Calu3 (cell line): ENCODE data around the gene ANKMY2. TPM values are rescaled to one million over a fixed set of nuclear protein-coding genes. Genes with fewer than 3 reads are reported as not detected.

Source experiments
- BruUV-seq: library from RNA; stranded (reverse); fragments of 400-500 nt; replicated peaks from 2 replicates; lab custom pipeline; 2021; lab: Mats Ljungman, UMichigan
- CTCF ChIA-PET: fragments of 300-600 bp; sonication (Branson Sonifier 250); formaldehyde crosslinking; loops from one replicate; lab custom pipeline; 2022; ENCODE audit warnings: antibody characterized with exemption; lab: Charles Lee
- DNase-seq: peaks from one replicate; pipeline ENCODE4 v3.0.0; 2022
- H3K27ac Mint-ChIP-seq: one replicate; pipeline ENCODE4 v1.8.0; 2022; ENCODE audit warnings: mixed read lengths; ENCODE audit not compliant: unreplicated experiment
- H3K27me3 Mint-ChIP-seq: one replicate; pipeline ENCODE4 v1.8.0; 2022; ENCODE audit warnings: mixed read lengths; ENCODE audit not compliant: unreplicated experiment
- H3K36me3 Mint-ChIP-seq: one replicate; pipeline ENCODE4 v1.8.0; 2022; ENCODE audit warnings: mild to moderate bottlenecking, moderate library complexity, mixed read lengths; ENCODE audit not compliant: insufficient read depth, unreplicated experiment
- H3K4me1 Mint-ChIP-seq: one replicate; pipeline ENCODE4 v1.8.0; 2022; ENCODE audit warnings: mild to moderate bottlenecking, low read depth, mixed read lengths; ENCODE audit not compliant: unreplicated experiment
- H3K4me3 Mint-ChIP-seq: one replicate; pipeline ENCODE4 v1.8.0; 2022; ENCODE audit warnings: mild to moderate bottlenecking, low read depth, moderate library complexity, mixed read lengths; ENCODE audit not compliant: unreplicated experiment
- H3K9me3 Mint-ChIP-seq: one replicate; pipeline ENCODE4 v1.8.0; 2022; ENCODE audit warnings: low read depth, mixed read lengths; ENCODE audit not compliant: unreplicated experiment
- intact Hi-C: fragments of 100-400 bp; cut with micrococcal nuclease; formaldehyde crosslinking; loops from one replicate; pipeline ENCODE4 v1.10.0; 2022; ENCODE audit not compliant: unreplicated experiment
- total RNA-seq: library from RNA; stranded (reverse); gene quantifications from 2 replicates; pipeline ENCODE4 v1.2.3, GENCODE V29; 2022
- TF ChIP-seq, protein P1 (sequence below): fragments of 200-600 bp; IDR thresholded peaks from one replicate; pipeline ENCODE4 v1.8.0; 2022; ENCODE audit warnings: antibody characterized with exemption; ENCODE audit not compliant: unreplicated experiment

ANKMY2 gene
- total RNA-seq, 1 experiment from 2014 or later, result 29.9 TPM

DNA sequence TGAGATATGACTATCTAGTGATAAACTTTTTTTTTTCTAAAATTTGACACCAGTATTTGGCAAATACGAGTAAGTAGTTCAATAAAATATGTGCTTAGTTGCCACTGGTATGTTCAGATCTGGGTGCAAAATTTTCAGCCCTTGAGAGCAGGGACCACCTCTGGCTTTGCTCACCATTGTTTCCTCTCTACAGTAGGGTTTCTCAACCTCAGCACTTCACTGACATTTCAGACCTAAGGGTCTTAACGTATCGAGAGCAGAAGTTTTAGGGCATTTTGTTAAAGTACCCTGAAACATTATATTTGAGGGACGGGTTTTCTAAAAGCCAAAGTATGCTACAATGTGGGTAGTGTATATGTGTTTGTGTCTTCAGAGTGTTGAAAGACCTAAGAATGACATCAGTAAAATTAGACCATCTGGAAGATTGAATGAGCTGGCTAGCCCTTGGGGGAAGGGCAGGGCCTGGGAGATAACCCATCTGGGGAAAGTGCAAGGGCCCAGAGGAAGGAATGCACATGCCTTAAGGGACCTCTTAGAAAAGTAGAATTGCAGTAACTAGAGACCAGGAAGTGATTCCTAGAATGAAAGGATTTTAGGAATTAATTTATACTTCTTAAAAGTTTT is 12.2 kb upstream of the ANKMY2 start:
- Mint-ChIP-seq H3K27me3 (no peaks in the 10 kb centered on the region), H3K36me3 (peaks cover 21% of the 10 kb centered on the region), H3K4me1 (peaks cover 69% of the 10 kb centered on the region), H3K9me3 (no peaks in the 10 kb centered on the region), H3K27ac (peak overlapping the region; percentile 34), H3K4me3 (no peak overlapping the region)
- intact Hi-C loops, result no loop called here
- TF ChIP-seq, protein P1, sequence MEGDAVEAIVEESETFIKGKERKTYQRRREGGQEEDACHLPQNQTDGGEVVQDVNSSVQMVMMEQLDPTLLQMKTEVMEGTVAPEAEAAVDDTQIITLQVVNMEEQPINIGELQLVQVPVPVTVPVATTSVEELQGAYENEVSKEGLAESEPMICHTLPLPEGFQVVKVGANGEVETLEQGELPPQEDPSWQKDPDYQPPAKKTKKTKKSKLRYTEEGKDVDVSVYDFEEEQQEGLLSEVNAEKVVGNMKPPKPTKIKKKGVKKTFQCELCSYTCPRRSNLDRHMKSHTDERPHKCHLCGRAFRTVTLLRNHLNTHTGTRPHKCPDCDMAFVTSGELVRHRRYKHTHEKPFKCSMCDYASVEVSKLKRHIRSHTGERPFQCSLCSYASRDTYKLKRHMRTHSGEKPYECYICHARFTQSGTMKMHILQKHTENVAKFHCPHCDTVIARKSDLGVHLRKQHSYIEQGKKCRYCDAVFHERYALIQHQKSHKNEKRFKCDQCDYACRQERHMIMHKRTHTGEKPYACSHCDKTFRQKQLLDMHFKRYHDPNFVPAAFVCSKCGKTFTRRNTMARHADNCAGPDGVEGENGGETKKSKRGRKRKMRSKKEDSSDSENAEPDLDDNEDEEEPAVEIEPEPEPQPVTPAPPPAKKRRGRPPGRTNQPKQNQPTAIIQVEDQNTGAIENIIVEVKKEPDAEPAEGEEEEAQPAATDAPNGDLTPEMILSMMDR, result no peak
- BruUV-seq, result no TSS peak
- CTCF ChIA-PET, result interaction anchor here (0.6 to 2.0 kb wide), 3 partner anchors 10 to 237 kb away, joined by 3 to 7 read pairs (median 3); partner anchors contain the start of gene CRPPA
- peak; percentile 60 for DNase-seq

DNA sequence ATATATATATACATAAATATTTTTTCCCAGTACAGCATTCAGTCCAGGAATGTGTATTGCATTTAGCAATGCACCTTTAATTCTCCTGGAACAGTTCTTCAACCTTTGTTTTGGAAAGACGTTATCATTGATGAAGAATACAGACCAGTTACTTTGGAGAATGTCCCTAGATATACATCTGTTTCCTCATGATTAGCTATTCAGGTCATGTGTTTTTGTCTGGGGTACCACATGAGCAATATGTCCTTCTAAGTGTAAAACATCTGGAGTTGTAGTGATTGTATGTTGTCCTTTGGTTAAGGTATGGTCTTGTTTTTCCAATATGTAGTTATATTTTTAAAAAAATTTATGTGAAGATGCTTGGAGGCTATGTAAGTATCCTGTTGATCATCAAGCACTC is 10.6 kb upstream of the ANKMY2 start:
- intact Hi-C loops, result no loop called here
- DNase-seq, result no peak
- H3K27me3 Mint-ChIP-seq, result no peaks in the 10 kb centered on the region
- no peak overlapping the region for H3K4me3 Mint-ChIP-seq
- BruUV-seq, result no TSS peak
- H3K4me1 Mint-ChIP-seq, result peaks cover 69% of the 10 kb centered on the region
- TF ChIP-seq, protein P1, result no peak
- H3K36me3 Mint-ChIP-seq, result peaks cover 20% of the 10 kb centered on the region
- no peak overlapping the region for H3K27ac Mint-ChIP-seq
- H3K9me3 Mint-ChIP-seq, result no peaks in the 10 kb centered on the region
- CTCF ChIA-PET, result no interaction called here

DNA sequence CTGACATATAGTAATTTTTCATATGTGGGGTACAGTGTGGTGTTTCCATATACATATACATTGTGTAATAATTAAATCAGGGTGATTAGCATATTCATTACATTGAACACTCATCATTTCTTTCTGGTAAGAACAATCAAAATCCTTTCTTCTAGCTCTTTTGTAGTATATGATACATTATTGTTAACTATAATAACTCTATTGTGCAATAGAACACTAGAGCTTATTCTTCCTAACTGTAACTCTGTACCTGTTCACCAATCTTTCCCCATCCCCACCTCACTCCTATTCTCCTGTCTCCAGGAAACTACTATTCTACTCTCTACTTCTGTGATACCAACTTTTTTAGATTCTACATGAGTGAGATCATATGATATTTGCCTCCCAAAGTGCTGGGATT is 9.8 kb upstream of the ANKMY2 start:
- Mint-ChIP-seq H3K36me3 (peaks cover 20% of the 10 kb centered on the region), H3K4me1 (peaks cover 67% of the 10 kb centered on the region), H3K4me3 (no peak overlapping the region), H3K27me3 (no peaks in the 10 kb centered on the region), H3K27ac (no peak overlapping the region), H3K9me3 (no peaks in the 10 kb centered on the region)
- TF ChIP-seq, protein P1, result no peak
- CTCF ChIA-PET, result interaction anchor here (0.6 to 1.2 kb wide), 2 partner anchors 10 to 467 kb away, joined by 3 to 4 read pairs; partner anchors contain the start of gene ANKMY2
- no TSS peak for BruUV-seq
- intact Hi-C loops, result no loop called here
- no peak for DNase-seq

DNA sequence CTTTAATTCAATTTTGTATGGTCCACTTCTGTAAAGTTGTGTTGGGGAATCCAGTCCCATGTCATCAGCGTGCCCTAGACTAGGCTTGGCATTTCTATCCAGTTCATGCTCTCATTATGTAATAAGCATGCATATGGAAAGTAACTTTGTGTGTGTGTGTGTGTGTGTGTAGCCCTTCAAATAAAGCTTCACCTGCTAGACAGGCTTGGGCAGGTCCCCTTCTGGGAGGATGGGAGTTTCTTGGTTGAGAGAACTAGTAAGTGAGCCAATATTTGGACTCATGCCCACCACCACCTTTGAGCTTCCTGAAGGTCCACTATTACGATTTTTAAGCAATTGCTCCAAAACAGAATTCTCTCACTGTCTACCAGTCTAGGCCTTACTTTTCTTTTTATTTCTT is 7.3 kb upstream of the ANKMY2 start:
- peak overlapping the region; percentile 42 for H3K27ac Mint-ChIP-seq
- no peaks in the 10 kb centered on the region for H3K9me3 Mint-ChIP-seq
- no peaks in the 10 kb centered on the region for H3K27me3 Mint-ChIP-seq
- CTCF ChIA-PET, result interaction anchor here (0.6 to 2.2 kb wide), 5 partner anchors 10 to 42 kb away, joined by 3 to 18 read pairs (median 4); no protein-coding TSS in a partner anchor
- BruUV-seq, result no TSS peak
- H3K4me3 Mint-ChIP-seq, result peak overlapping the region; percentile 25
- TF ChIP-seq, protein P1, result no peak
- H3K4me1 Mint-ChIP-seq, result peaks cover 88% of the 10 kb centered on the region
- DNase-seq, result peak; percentile 90
- intact Hi-C loops, result loop anchor here (1.0 kb wide), 1 partner anchor 8 kb away; no protein-coding TSS in a partner anchor
- H3K36me3 Mint-ChIP-seq, result peaks cover 27% of the 10 kb centered on the region
